ENCODE data around the gene LRRC28. TPM values are rescaled to one million over a fixed set of nuclear protein-coding genes. Genes with fewer than 3 reads are reported as not detected.

Gene LRRC28
- total and polyA plus RNA-seq, 9 donors = 11.3 to 39.7 (median 19.6) TPM

DNA sequence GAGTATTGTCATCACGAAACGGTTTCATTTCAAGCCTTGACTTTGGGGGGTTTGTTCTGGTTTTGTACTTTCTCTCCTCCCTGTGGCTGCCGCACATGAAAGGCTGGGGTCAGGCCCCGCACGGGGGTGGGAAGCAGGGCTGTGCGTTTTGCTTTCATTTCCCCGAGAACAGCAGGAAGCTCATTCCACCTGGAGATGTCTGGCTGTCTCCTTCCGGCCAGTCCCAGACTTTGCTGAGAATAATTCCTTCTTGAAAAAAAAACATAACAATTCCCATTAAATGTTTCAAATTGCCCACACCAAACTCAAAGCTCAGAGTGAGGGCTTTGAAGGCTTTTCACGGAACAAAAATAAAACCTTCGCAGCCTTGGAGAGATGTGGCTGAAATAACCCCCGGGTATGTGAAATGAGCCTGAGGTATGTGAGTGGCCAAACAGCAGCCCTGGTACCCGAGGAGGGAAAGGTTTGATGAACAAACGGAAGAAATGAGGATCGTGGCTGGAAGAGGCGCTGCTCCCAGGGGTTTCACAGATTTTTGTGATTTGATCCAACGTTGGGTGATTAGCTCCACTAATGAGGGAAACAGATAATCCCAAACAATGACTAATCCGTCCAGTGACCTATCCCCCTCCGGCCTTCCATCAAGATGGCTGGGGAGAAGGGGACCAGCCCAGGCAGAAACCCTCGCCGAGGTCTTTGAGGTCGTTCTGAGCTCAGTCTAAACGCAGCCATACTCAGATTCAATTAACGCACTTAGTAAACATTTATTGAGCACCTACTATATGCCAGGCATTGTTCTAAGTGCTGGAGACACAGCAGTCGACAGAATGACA is 187.6 kb downstream of the LRRC28 start:
- WGBS, 3 donors = 47 to 49% (median 47%) methylated on average over 24 of the region's 24 CpGs
- H3K9me3 ChIP-seq = no peaks in the 10 kb centered on the region
- intact Hi-C loops (cut with DNase I) = no loop called here
- no peaks in the 10 kb centered on the region for H3K36me3 ChIP-seq
- peak overlapping the region in 1 of 2 donors; percentile 52 for H3K27ac ChIP-seq
- DNase-seq = peak in 4 of 5 donors; percentile 18 to 71 (median 59)
- TF ChIP-seq POLR2A (IDR thresholded peaks at IDR 0.05) (no peak), EP300 (IDR thresholded peaks at IDR 0.05) (no peak)
- TF ChIP-seq, protein P1, sequence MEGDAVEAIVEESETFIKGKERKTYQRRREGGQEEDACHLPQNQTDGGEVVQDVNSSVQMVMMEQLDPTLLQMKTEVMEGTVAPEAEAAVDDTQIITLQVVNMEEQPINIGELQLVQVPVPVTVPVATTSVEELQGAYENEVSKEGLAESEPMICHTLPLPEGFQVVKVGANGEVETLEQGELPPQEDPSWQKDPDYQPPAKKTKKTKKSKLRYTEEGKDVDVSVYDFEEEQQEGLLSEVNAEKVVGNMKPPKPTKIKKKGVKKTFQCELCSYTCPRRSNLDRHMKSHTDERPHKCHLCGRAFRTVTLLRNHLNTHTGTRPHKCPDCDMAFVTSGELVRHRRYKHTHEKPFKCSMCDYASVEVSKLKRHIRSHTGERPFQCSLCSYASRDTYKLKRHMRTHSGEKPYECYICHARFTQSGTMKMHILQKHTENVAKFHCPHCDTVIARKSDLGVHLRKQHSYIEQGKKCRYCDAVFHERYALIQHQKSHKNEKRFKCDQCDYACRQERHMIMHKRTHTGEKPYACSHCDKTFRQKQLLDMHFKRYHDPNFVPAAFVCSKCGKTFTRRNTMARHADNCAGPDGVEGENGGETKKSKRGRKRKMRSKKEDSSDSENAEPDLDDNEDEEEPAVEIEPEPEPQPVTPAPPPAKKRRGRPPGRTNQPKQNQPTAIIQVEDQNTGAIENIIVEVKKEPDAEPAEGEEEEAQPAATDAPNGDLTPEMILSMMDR (IDR thresholded peaks at IDR 0.05) = no peak
- peaks cover 10% of the 10 kb centered on the region for H3K4me1 ChIP-seq (ENCODE audit: insufficient read depth)
- H3K4me3 ChIP-seq = no peak overlapping the region
- no peaks in the 10 kb centered on the region for H3K27me3 ChIP-seq

DNA sequence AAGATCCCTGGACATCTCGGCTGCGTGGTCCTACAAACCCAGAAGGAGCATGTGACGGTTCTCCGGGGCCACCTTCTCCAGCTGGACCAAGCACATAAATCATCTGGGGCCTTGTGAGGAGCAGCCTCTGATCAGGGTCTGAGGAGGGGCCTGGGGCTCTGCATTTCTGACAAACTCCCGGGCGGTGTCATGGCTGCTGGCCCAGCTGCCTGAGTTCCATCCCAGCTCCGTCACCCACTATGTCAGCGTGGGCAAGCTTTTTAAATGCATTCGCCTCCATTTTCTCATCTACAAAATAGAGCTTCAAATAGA is 188.2 kb downstream of the LRRC28 start:
- H3K4me1 ChIP-seq (ENCODE audit: insufficient read depth) = peaks cover 10% of the 10 kb centered on the region
- H3K27me3 ChIP-seq = no peaks in the 10 kb centered on the region
- intact Hi-C loops (cut with DNase I) = no loop called here
- no peaks in the 10 kb centered on the region for H3K9me3 ChIP-seq
- WGBS, 3 donors = 96 to 97% (median 97%) methylated on average over 9 of the region's 9 CpGs
- H3K4me3 ChIP-seq = no peak overlapping the region
- no peaks in the 10 kb centered on the region for H3K36me3 ChIP-seq
- peak in 4 of 5 donors; percentile 9 to 31 (median 15) for DNase-seq
- no peak overlapping the region for H3K27ac ChIP-seq
- TF ChIP-seq POLR2A (IDR thresholded peaks at IDR 0.05) = no peak
- TF ChIP-seq, protein P1 (IDR thresholded peaks at IDR 0.05) = no peak
- TF ChIP-seq EP300 (IDR thresholded peaks at IDR 0.05) = no peak

DNA sequence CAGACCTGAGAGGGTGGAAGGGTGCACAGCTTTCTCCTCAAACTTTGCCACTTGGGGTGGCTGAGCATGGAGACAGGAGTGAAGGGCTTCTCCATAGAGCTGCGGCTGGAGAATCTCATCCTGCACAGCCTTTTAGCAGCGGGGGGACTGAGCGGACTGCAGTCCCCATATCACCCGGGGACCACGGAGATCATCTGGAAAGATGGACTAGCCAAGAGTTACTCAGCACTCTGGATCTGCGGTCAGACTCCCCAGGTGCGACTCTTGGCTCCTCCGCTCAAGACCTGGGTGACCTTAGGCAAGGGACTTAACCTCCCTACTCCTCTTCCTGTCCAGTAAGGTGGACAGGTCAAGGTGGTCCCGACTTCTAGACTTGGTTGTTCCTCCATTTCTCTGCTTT is 188.7 kb downstream of the LRRC28 start:
- H3K27me3 ChIP-seq = no peaks in the 10 kb centered on the region
- WGBS, 3 donors = 84 to 99% (median 86%) methylated on average over 9 of the region's 9 CpGs
- no peak overlapping the region for H3K4me3 ChIP-seq
- no peaks in the 10 kb centered on the region for H3K9me3 ChIP-seq
- no peak overlapping the region for H3K27ac ChIP-seq
- H3K4me1 ChIP-seq (ENCODE audit: insufficient read depth) = peaks cover 10% of the 10 kb centered on the region
- peak in 2 of 5 donors; percentile 11 to 23 for DNase-seq
- H3K36me3 ChIP-seq = no peaks in the 10 kb centered on the region
- intact Hi-C loops (cut with DNase I) = no loop called here
- TF ChIP-seq EP300 (IDR thresholded peaks at IDR 0.05) = no peak
- TF ChIP-seq, protein P1 (IDR thresholded peaks at IDR 0.05) = no peak
- TF ChIP-seq POLR2A (IDR thresholded peaks at IDR 0.05) = no peak

Other genes with a start within 250 kb of the LRRC28 start
- gene PGPEP1L, start 243.7 kb upstream of the LRRC28 start, total RNA-seq = not detected
- under 1 TPM in 1 of 2 donors, not detected in 1; 0.11 TPM for gene PGPEP1L, start 243.7 kb upstream of the LRRC28 start, polyA plus RNA-seq
- gene SYNM, start 146.4 kb upstream of the LRRC28 start, total RNA-seq = 10 to 100 TPM in 4 of 7 donors, 1 to 10 TPM in 3; 4.5 to 54.0 (median 14.9) TPM
- gene SYNM, start 146.4 kb upstream of the LRRC28 start, polyA plus RNA-seq = 10 to 100 TPM in 1 of 2 donors, 1 to 10 TPM in 1; 5.8 to 40.9 TPM
- gene TTC23, start 1.9 kb upstream of the LRRC28 start, total RNA-seq = 10 to 100 TPM; 15.9 to 31.0 (median 25.8) TPM
- gene TTC23, start 1.9 kb upstream of the LRRC28 start, polyA plus RNA-seq = 10 to 100 TPM; 17.2 to 35.8 TPM

All from ovary (tissue), 9 donors.